IPS-15b (cell line): ENCODE results near the gene PLCXD1.

ENCODE experiments used
- H3K27me3 ChIP-seq: one replicate; pipeline ENCODE4 v1.6.1; 2013; ENCODE audit warnings: low read length; ENCODE audit not compliant: control insufficient read depth, insufficient read depth
- H3K36me3 ChIP-seq: one replicate; pipeline ENCODE4 v1.6.1; 2013; ENCODE audit warnings: low read length; ENCODE audit not compliant: control insufficient read depth, insufficient read depth
- H3K4me1 ChIP-seq: one replicate; pipeline ENCODE4 v1.6.1; 2013; ENCODE audit warnings: mild to moderate bottlenecking, low read length; ENCODE audit not compliant: control insufficient read depth, insufficient read depth
- H3K4me3 ChIP-seq: one replicate; pipeline ENCODE4 v1.5.1; 2013; ENCODE audit warnings: low read depth, low read length
- H3K9ac ChIP-seq: one replicate; pipeline ENCODE4 v1.6.1; 2013; ENCODE audit warnings: low read depth, mild to moderate bottlenecking, low read length
- H3K9me3 ChIP-seq: one replicate; pipeline ENCODE4 v1.6.1; 2013; ENCODE audit warnings: mild to moderate bottlenecking, low read length; ENCODE audit not compliant: control insufficient read depth, insufficient read depth

Gene PLCXD1

DNA sequence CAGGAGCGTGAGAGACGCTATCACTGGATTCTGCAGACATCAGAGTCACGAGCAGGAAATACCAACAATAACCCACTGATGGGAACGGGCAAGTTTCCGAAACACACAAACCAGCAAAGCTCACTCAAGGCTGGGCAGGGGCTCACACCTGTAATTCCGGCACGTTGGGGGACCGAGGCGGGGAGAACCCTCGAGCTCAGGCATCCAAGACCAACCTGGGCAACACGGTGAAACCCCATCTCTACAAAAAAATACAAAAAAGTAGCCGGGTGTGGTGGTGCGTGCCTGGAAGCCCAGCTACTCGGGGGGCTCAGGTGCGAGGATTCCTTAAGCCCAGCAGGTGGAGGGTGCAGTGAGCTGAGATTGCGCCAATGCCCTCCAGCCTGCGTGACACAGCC lies 54.6 kb downstream of the PLCXD1 start:
- Histone ChIP-seq H3K27me3 (no peaks in the 10 kb centered on the region), H3K9me3 (no peaks in the 10 kb centered on the region), H3K9ac (no peak overlapping the region), H3K4me1 (no peaks in the 10 kb centered on the region), H3K36me3 (peaks cover 44% of the 10 kb centered on the region), H3K4me3 (no peak overlapping the region)

DNA sequence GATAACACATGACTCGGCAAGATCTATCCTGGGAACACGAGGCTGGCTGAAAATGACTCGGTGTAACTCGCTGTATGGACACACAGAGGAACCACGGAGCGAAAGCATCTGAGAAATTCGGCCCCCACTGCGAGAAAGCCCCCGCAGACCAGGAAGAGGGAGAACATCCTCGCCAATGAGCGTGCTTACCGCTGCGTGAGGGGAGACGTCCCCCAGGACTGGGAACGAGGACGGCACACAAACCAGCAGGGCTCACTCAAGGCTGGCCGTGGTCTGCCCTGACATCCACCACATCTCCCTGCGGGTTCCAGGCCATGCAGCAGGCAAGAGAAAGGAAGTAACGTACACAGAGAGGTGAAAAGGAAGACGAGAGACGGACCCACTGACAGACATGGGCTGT lies 55.0 kb downstream of the PLCXD1 start:
- no peak overlapping the region for H3K9ac ChIP-seq
- H3K4me1 ChIP-seq, result no peaks in the 10 kb centered on the region
- H3K36me3 ChIP-seq, result peaks cover 48% of the 10 kb centered on the region
- H3K27me3 ChIP-seq, result no peaks in the 10 kb centered on the region
- H3K4me3 ChIP-seq, result no peak overlapping the region
- H3K9me3 ChIP-seq, result no peaks in the 10 kb centered on the region

DNA sequence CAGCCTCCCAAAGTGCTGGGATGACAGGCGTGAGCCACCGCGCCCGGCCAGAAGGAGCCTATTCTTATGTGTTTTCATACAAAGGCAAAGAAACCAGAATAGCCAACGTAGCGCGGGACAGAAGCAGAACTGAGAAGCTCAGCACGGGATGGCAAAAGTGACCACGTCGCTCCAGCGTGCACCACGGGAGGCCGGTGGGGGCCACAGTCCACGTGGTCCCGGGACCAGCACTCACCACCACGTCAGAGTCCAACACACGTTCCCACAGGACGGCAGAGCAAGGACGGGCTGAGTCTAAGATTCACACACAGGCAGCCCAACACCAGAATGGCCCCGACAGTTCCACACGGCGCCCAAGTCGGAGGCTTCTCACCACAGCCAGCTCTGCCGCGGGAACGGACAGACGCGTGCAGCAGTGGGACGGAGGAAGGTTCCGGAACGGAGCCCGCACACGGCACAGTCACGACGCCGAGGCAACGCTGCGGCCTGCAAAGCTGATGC lies 56.2 kb downstream of the PLCXD1 start:
- Histone ChIP-seq H3K9me3 (no peaks in the 10 kb centered on the region), H3K36me3 (peaks cover 52% of the 10 kb centered on the region), H3K4me1 (no peaks in the 10 kb centered on the region), H3K9ac (no peak overlapping the region), H3K27me3 (no peaks in the 10 kb centered on the region), H3K4me3 (no peak overlapping the region)

DNA sequence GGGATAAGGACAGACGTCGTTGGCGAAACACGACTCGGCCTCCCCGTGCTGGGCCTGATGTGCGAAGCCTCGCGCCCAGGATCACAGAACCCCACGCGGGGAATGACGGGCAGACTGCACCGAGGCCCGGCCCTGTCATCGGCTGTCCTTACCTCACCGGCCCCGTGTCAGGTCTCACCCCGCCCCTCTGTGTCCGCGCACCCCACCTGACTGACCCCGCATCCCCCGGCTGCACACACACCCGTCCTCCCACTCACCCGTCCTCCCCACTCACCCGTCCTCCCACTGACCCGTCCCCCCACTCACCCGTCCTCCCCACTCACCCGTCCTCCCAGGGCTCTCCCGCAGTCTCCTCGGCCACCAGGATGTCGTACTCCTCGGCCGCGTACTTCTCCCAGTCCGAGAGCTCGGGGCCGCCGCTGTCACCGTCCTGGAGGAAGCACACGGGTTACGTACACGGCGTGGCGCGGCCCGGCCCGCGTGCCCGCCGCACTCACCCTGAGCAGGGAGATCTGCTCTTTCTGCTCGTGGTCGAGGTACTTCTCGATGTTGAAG lies 57.2 kb downstream of the PLCXD1 start:
- H3K36me3 ChIP-seq, result peaks cover 48% of the 10 kb centered on the region

DNA sequence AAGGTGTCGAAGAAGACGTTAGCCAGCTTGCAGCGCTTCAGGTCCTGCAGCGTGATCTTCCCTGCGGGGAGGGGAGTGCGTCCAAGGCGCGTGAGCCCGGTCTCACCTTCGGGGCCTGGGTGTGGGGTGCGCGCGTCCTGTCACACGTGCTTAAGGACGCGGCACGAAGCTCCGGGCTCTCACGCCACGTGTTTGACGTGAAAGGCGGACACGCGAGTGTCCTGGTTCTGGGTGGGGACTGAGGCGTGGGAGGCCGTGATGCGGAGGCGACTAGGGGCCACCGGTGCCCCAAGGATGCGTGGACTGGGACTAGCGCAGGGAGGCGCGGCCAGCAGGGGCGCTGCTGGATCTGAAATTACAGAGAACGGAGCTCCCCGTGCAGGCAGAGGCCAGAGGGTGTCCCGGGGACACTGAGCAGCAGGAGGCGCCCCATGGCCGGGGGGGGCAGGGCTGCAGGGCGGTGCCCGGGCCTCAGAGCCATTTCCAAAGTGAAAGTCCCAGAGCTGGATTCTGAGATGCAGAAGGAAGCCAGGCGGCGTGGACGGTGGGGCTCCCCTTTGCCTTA lies 57.7 kb downstream of the PLCXD1 start:
- Histone ChIP-seq H3K4me3 (no peak overlapping the region), H3K9me3 (no peaks in the 10 kb centered on the region), H3K4me1 (no peaks in the 10 kb centered on the region), H3K27me3 (no peaks in the 10 kb centered on the region), H3K36me3 (peaks cover 42% of the 10 kb centered on the region), H3K9ac (no peak overlapping the region)

More for the DNA sequence above, 57.2 kb downstream of the PLCXD1 start:
- H3K9ac ChIP-seq, result no peak overlapping the region
- H3K9me3 ChIP-seq, result no peaks in the 10 kb centered on the region
- no peaks in the 10 kb centered on the region for H3K4me1 ChIP-seq
- H3K4me3 ChIP-seq, result no peak overlapping the region
- no peaks in the 10 kb centered on the region for H3K27me3 ChIP-seq

DNA sequence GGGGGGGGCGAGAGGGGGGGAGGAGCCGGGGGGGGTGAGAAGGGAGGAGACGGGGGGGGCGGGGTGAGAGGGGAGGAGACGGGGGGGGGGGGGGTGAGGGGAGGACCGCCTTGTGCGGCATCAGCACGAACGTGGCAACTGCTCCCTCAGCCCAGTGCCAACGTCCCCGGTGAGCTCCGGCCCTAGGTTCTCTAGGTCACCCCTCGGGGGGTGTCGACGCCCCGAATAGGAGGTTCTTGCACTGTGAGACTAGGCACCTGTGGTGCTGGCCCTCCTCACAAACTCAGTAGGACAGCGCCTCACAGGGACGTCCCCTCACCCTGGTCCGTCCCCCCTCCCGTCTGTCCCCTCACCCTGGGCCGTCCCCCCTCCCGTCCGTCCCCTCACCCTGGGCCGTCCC lies 58.9 kb downstream of the PLCXD1 start:
- no peaks in the 10 kb centered on the region for H3K4me1 ChIP-seq
- peaks cover 42% of the 10 kb centered on the region for H3K36me3 ChIP-seq
- no peak overlapping the region for H3K9ac ChIP-seq
- H3K9me3 ChIP-seq, result no peaks in the 10 kb centered on the region
- H3K27me3 ChIP-seq, result no peaks in the 10 kb centered on the region
- no peak overlapping the region for H3K4me3 ChIP-seq

DNA sequence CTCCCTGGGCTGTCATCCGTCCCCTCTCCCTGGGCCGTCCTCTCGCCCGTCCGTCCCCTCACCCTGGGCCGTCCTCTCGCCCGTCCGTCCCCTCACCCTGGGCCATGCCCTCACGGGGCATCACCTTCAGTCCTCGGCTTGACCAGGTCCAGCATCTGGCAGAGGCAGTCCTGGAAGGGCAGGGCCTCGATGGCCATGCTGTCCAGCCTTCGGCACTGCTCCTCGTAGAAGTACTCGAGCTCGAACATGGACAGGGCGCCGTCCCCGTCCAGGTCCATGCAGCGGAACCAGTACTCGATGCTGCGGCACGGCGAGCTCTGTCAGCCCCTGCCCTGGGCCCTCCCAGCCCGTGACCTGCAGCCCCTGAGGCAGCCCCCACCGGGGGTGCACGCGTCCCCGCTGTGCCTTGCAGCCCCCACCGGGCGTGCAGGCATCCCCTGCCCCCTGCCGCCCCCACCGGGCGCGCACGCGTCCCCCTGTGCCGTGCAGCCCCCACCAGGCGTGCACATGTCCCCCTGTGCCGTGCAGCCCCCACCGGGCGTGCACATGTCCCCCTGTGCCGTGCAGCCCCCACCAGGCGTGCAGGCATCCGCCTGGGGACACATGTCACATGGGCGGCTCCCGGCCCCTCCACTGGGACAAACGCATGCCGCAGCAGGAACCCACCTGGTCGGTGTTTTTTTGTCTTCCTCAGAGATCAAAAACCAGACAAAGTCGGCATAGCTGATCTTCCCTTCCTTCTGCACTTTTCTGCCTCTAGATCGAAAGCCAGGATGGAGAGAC lies 59.7 kb downstream of the PLCXD1 start:
- H3K27me3 ChIP-seq, result no peaks in the 10 kb centered on the region
- no peak overlapping the region for H3K9ac ChIP-seq
- peaks cover 46% of the 10 kb centered on the region for H3K36me3 ChIP-seq
- H3K9me3 ChIP-seq, result no peaks in the 10 kb centered on the region
- no peak overlapping the region for H3K4me3 ChIP-seq
- H3K4me1 ChIP-seq, result no peaks in the 10 kb centered on the region

DNA sequence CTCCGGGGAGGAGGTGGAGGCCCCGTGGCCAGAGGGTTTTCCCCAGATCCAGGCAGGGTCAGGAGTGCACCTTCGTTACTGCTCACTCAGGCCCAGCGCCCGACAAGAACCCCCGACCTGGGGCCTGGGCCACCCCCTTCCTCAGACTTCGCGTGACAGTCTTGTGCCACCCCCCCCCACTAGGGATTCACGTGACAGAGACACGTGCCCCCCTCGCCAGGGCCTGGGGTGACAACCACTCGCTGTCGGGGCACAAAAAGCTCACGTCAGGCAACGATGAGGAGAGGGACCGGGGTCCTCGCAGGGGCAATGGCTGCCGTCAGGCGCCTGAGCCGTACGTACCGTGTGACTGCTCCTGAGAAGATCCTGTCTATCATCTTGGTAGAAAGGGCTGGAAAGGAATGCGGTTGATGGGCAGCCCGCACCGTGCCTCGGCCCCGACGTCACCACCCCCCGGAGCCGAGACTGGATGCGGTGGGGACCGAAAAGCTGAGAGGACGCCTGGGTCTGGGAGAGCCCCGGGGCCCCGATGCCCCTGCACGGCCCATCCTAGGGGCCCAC lies 60.4 kb downstream of the PLCXD1 start:
- Histone ChIP-seq H3K9me3 (no peaks in the 10 kb centered on the region), H3K27me3 (no peaks in the 10 kb centered on the region), H3K4me3 (no peak overlapping the region), H3K9ac (no peak overlapping the region), H3K4me1 (no peaks in the 10 kb centered on the region), H3K36me3 (peaks cover 49% of the 10 kb centered on the region)

DNA sequence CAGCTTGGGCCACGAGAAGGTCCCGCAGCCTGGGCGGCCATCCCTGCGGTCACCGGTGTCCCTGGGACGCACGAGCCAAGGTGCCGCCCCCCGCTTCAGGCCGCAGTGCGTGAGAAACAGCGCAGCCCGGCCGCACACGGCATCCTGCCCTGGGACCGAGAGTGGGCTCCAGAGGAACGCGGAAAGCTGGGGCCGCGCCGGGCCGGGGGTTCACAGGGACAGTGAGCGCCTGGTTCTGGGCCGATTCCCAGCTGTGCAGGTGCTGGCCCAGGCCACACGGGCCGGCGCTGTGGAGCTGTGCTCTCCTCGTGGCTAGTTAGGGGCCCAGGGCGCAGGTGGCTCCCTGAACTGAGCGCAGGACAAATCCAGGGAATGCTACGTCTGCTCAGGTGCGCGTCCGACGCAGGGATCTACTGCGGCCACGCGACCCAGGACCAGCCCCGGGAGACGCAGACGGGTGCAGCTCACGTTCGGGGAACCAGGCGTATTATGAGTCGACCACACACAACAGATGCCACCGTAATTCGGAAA lies 63.3 kb downstream of the PLCXD1 start:
- H3K4me3 ChIP-seq, result no peak overlapping the region
- H3K27me3 ChIP-seq, result no peaks in the 10 kb centered on the region
- no peaks in the 10 kb centered on the region for H3K9me3 ChIP-seq
- H3K36me3 ChIP-seq, result peaks cover 37% of the 10 kb centered on the region
- H3K4me1 ChIP-seq, result no peaks in the 10 kb centered on the region
- no peak overlapping the region for H3K9ac ChIP-seq

DNA sequence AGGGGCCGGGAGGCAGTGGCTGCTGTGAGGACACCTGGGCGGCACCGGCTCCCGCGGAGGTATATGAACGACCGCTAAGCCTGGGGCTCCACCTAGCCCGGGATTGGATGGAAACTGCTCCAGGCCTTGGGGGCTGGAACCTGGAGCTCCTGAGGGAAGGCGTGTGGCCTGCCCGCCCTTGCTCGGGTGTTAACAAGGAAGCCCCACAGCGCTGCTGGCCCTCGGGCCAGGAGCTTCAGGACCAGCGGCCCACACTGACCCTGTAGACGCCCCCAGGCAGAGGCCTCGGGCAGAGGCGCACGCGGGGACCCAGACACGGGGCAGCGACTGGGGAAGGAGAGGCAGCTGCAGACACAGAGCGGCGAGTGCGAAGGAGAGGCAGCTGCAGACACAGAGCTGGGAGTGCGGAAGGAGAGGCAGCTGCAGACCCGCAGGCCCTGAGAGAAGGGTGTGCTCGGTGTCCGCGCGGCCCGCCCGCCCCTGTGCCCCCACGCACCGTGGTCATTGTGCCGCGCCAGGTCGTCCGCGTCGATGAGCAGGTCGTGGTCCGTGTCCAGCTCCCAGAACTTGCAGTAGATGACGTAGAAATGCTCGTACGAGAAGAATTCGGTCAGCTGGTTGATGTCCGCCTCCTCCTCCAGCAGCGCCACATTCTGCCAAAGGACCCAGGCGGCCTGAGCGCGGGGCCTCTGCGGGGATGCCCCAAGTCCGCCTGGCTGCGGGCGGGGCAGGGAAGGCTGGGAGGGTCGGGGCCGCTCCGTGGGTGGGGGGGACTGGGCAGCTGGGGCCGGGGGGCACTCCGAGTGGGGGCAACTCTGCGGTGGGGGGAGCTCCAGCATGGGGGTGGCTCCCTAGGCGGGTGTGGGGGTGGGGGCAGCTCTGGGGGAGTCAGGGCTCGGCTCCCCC lies 64.1 kb downstream of the PLCXD1 start:
- no peaks in the 10 kb centered on the region for H3K27me3 ChIP-seq
- no peaks in the 10 kb centered on the region for H3K4me1 ChIP-seq
- no peaks in the 10 kb centered on the region for H3K9me3 ChIP-seq
- H3K36me3 ChIP-seq, result peaks cover 39% of the 10 kb centered on the region
- H3K4me3 ChIP-seq, result no peak overlapping the region
- no peak overlapping the region for H3K9ac ChIP-seq
